HG03045 (cell line): ENCODE data around the gene INVS.
A peak's percentile ranks its signal among the peaks of the same experiment; 100 is the strongest.
"Not testable (repeated sequence)": the region's sequence is repeated elsewhere in the genome, so short reads cannot be mapped to it uniquely, and the experiment has no call there.

Experiments used
- ATAC-seq: cut with Tn5 transposase; IDR thresholded peaks from one replicate; pipeline ENCODE4 v1.9.1; 2021; ENCODE audit warnings: mild to moderate bottlenecking, moderate library complexity; ENCODE audit not compliant: unreplicated experiment

INVS gene

DNA sequence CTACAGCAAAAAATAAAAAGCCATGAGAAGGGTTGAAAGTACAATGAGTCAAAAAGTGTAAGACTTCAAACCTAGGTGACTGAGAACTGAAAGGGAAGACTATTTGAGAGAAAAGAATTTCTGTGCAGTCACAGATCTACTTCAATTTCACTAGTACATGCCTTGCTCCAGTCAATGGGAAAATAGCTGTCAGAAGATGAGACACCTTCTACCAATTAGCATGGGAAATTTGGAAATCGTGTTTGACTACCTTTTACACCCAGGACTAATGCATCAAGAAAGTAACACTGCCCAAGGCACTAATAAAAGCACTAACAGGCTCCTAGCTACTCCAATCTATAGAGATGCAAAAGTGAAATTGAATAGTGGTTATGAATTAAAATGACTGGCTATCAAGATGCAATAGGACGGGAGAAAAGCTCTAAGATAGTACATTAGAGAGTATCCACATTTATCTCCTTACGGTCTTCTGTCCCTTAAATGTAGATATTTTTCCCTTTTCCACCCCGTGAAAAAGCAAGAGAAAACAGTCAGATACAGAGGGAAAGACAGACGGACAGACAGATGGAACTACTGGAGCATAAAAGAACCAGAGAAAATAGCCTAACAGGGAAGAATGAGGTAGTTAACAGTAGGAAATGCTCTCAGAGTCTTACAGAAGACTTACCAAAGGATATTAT, 15.5 kb upstream of the INVS start:
- peak; percentile 55 for ATAC-seq

DNA sequence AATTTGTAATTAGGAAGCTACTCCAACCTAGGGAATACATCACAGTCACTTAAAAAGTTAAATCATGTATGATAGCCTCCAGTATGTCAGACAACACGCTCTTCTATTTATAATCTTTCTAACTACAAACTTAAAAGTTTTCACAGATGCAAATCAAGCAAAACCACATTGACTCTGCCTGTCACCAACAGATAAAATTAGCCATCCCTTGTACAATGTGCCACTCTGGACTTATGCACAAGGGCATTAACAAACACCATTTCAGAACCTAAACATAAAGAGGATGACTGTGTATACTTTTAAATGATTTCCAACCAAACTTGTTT, 15.0 kb upstream of the INVS start:
- peak; percentile 51 for ATAC-seq

DNA sequence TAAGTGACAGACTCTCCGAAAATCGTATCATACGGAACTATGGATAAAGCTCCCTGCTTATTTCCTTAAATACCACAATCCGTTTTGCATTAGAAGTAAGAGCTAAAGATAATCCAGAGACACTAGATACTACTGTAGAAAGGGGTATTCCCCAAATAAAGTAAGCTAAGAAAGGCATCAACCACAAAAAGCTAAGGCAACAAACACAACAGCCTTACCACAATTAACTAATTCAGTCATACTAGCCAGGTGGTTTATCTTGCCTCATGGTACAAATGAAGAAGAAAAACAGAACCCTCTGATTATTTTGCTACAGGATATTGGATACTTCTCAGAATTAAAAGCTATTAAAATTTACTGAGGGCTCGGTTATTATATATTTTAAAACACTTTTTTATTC, 14.3 kb upstream of the INVS start:
- peak; percentile 87 for ATAC-seq

DNA sequence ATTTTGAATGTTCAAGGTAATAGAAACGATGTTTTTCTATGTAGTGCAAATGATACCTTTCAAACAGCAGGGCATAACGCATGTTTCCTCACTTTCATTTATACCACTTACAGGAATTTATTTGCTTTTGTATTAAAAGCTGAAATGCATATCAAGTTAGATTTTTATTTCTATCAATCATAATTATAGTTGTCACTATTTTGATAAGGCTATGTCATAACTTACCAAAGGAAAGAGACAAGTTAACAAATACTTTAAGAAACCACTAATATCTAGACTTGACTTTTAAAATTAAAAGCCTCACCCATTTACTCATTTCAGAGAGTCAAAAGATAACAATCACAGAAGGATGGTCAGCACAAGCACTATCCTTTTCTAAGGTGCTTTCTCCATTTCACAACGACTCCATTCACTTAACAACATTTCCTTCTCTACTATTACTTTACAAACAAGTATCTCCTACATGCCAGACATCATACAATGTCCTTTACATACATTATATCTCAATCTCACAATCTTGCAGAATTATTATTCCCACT, 12.9 kb upstream of the INVS start:
- ATAC-seq: no peak

DNA sequence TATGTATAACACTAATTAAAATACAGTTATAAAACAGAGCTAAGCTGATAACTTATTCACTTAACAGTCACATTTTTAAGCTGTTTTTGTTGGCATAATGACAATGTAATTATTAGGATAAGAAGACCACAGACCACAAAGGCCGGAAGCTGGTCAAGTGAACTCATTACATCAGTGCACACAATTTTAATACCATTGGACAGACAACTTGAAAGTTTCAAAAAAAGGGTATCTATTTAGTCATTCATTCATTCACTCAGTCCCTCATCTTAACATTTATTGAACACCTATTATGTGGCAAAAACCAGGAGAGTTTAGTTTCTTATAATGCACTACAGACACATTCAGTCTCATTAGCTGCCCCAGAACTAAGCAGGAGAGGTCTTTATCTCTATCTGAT, 11.8 kb upstream of the INVS start:
- ATAC-seq: no peak

DNA sequence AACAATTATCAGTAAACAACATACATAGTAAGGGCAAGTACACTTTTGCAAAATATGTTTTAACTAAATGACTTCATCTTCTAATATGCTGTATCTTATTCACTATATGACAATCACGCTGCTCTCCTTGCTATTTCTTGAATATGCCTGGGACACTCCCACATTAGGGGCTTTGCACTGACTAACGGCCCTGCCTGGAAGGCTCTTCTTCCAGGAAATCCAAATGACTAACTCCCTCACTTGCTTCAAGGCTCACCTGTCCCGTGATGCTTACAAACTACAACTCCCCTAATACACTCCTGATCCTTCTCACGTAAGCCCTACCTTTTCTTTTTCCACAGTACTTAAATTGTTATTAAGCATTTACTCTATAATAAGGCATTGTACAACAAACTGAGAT, 10.8 kb upstream of the INVS start:
- no peak for ATAC-seq

DNA sequence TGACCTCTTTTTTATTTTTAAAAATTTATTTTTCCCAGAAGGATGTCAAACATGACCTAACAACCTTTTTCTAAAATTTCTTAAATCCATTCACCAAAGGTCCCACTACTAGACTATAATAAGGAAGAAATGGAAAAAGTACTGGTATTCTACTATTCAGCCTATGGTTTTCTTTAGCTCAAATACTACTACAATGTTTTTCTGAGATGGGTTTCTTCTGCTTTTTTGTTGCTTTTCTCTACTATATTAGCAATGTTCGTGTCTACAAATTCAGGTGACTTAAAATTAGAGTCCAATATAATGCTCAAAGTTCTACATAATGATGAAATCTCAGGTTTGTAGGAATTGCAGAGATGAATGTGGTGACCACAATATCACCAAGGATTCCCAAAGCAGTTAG, 8.2 kb upstream of the INVS start:
- ATAC-seq: no peak

DNA sequence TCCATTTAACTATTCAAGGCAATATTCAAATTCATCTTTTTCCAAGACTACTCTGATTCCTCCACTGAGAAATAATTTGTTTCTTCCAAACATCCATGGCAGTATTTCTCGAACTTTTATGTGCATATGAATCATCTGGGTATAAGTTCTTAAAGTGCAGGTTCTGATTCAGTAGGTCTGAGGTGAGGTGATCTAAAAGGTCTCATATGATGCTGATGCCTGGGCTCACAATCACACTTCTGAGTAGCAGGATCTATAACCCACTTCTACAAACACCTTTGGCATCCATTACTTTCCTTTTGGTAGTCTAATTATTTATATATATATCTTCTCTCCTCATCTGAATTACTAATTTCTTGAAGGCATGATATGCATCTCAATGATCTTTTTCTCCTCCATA, 7.4 kb upstream of the INVS start:
- no peak for ATAC-seq

DNA sequence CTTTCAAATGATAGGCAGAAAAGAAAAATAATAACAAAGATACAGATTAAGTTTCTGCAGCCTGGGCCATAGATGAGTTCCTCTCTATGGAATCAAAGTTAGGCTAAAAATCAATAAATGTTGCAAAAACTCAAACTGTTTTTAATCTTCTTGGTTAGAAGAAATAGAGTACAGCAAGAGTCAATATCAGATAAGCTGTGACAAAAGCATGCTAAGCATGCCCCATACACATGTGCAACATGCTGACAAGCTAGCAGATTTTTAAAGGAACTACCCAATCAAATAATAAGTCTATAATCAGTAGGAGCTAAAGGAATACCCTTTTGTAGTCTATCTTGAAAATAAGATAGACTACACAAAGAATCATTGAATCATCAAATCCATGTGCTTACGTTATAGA, 7.0 kb upstream of the INVS start:
- ATAC-seq: no peak

DNA sequence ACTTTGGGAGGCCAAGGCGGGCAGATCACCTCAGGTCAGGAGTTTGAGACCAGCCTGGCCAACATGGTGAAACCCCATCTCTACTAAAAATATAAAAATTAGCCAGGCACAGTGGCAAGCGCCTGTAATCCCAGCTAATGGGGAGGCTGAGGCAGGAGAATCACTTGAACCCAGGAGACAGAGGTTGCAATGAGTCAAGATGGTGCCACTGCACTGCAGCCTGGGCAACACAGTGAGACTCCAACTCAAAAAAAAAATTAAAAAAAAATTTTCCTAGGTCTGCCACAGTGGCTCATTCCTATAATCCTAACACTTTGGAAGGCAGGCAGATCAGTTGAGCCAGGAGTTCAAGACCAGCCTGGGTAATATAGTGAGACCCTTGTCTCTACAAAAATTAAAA, 4.6 kb upstream of the INVS start:
- ATAC-seq: not testable (repeated sequence)

DNA sequence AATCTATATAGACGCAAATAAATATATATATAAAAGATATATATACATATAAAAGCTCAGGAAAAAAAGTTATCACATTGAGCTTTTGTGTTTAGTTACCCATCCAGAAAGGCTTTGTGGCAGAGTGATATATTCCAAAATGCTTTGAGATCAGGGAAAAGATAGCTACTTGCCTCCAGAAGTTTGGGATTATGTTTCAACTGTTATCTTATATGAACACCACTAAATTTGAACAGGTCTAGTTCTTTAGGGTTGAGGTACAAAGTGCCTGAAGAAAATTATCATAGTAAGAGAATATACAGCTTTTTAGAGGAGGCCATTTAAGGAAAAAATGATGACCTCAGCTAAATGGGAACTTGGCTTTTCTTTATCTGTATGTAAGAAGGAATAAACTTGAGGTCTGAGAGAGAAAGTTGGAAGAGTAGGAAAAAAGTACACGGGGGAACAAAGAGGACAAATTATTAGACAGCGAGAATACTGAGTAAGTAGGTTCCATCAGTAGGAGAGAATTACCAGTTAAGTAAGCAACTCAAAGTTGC, 2.6 kb upstream of the INVS start:
- no peak for ATAC-seq

DNA sequence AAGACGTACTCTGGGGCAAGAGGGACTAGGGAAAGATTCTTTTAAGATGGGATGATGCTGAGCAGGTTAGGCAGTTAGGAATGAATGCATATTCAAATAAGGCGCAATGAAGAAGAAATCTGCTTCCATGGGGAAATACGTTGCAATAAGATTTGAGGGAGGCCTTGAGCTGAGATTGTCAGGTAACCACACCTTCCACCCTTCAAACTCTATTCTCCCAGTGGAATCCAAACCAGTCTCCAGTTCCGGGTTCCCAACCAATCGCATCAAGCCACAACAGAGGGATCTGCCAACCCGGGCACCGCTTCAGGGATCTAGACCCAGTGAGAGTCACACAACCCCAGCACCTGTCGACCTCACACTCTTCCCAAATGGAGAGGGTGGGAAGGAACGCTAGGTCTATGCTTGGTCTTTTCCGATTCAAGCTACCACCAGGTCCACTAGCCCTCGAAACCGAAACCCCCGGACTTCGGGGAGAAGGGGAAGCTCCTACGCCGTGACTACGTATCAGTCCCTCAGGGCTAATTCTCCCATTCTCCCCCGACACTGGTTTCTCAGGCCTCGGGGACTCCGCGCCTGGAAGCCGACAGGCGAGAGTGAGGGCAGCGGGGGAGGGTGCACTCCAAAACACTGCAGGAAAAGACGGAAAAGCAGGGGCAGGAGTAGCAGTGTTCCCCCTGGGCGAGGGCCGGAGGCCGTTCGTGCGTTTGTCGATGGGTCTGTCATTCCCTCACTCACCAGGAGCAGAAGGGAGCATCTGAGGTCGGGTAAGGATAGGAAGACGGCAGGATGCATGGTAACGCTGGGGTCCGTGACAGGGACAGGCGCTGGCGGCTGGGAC, 777 bp upstream of the INVS start:
- ATAC-seq: peak; percentile 12

DNA sequence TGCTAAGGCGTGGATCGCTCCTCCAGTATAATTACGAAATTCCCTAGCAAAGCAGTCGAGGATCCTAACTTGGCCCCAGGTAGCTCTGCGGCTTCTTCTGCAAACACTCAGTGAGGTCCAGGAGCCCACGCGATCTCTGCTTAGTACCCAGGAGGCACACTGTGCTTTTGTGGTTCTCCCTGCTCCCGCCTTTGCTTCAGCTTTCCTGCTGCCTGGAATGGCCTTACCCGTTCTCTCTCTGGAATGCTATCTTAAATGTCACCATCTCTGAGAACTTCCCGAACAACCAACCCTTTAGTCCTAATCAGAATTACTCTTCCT, 639 bp downstream of the INVS start:
- ATAC-seq: peak; percentile 1

DNA sequence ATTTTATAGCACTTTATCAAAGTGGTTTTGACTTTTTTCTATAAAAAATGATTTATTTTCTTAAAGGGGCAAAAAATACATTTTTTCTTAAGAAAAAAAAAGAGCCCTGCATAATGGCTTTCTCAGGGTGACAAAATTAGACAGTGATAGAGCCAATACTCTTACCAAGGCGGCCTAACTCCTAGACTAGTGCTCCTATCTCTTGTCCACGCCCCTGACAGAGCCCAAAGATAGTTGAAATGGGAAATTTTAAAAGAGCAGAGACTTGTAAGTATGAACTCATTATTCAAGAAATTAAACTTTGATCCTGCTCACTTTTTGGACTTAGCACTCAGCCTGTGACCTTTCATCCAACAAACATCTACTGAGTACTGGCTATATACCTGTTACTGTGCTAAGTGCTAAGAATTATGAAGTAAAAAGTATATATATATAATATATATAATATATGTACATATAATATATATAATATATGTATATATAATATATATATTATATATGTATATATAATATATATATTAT, 1.2 kb downstream of the INVS start:
- ATAC-seq: no peak

DNA sequence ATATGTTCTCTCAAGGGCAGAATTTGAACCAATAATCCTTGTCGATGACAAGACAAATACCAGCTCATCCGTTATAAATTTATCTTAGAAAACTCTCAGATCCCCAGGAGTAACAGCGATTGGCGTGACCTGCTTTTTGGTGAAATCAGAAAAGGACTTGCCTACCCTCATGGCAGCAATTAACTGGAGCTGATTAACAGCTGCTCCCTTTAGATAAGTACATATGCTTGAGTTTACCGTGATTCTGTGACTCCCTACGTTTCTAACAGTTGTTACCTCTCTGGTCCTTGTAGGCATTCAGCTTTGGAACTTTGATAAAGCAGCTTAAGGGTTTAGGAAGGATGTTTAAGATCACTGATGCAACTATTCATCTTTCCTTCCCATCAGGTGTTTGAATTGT, 2.6 kb downstream of the INVS start:
- ATAC-seq: no peak

DNA sequence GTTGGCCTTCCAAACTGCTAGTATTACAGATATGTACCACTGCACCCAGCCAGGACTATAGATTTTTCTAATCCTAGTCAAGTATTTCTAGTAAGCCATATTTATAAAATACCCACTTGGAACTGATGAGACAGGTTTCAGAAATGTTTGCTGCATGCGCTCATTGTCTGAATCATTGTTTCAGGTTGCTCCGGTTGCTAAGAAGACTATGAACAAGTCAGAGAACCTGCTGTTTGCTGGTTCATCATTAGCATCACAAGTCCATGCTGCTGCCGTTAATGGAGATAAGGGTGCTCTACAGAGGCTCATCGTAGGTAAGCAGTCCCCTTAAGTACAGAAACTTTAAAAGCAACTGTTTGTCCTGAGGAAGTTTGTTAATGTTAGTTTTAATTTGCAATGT, 5.3 kb downstream of the INVS start:
- no peak for ATAC-seq

DNA sequence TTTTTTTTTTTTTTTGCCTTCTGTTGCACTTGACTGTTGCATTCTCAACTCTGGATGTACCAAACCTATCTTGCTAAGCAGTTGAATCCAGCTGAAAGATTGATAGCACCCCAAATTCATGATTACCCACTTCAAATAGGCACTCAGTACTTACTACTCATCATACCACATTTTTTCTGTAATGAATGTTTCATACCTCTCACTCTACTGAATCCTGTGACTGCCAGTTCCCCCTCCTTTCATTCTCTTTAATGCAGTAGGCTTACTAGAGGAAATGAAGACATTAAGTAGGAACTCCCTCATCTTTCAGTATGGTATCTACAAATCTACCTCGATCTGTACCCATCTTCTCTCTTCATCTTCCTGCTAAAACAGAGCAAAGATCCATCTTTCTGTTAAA, 6.8 kb downstream of the INVS start:
- no peak for ATAC-seq

DNA sequence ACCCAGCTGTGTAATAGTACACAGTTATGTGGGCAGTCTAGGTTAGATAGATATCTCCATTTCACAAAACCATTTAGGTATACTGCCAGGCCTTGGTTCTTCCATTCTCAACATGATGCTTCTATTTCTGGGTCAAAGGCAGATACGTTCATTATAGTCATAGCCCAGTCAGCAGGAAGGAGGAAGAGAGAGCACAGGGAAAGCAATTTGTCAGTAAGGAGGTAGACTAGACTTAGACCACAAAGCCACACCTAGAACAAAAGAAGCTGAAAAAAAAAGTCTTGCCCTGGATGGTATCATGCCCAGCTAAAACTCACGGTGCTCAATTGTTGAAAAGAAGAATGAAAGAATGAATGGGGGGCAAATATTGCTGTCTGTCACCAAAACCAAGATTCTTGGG, 7.6 kb downstream of the INVS start:
- ATAC-seq: no peak

DNA sequence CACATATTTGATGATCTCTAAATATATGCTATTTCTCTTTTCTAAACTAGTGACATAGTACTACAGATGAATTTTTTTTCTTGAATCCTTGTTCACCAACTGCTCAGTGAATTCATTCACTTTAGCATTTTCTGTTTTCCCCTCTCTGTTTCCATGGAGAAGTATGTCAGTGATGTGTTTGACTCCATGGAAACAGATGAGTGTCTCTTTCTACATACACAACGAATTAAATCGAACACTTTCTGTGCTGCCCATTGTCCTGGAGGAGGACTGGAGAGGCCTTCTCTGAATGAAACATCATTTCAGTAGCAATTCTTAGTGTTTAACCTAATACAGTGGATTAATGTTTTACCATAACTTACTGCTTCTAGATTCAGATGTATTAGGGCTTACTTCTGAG, 9.5 kb downstream of the INVS start:
- ATAC-seq: no peak

DNA sequence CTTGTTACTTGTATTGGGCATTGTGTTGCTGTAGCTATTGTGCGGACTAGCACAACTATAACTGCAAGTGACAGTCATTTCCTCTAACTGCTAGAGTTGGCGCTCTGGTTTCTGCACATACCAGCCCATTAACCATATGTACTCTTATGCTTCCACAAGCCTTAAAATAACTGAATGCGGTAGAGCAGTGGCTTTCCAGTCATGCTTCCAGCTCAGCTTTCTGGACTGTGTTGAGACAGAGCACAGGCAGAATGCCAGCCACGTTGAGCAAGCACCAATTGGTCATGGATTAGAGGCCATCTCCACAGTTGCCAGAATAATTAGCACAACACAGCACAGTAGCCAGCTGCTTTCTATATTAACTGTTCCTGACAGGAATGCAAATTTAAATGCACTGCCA, 12.2 kb downstream of the INVS start:
- ATAC-seq: no peak

DNA sequence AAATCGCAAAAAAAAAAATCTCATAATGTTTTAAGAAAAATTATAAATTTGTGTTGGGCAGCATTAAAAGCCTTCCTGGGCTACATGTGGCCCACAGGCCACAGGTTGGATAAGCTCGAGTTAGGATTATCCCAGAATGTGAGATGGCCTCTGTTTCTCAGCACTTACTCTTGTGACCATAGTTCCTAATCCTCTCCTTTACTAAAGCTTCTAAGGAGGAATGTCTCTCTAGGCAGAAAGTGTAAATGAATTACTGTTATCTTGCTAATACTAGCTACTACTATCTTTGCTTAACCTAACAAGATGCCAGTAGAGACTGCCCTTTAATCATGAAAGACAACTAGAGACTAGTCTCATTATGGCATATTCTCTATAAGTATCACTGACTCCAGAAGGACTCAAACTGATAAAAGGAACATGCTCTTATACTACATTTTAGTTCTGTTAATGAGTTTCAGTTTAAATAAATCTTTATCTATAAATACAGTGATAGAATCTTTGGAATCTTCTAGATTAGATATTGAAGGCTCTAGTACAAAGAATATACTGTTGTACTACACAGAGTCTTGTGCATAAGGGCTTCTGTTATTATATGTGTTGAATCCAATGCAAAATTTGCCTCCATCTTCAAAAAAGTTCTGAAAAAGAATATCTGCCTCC, 13.8 kb downstream of the INVS start:
- no peak for ATAC-seq

DNA sequence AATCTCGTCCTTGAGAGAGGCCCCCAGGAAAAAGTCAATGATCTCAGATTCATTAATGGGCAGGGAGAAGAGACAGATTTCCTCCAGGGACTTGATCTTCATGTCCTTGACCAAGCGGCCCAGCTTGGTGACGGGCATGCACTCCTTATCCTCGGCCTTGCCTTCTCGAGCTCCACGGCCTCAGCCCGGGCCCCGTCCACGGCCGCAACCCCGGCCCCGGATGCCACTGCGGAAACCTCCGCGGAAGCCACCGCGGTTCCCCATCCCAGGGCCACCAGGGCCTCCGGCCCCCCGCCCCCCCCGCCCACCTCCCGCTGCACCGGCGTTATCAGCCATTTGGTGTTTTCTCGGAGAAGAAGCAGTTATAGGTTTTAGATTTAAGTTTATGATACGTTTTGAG, 18.3 kb downstream of the INVS start:
- no peak for ATAC-seq
